ENCODE measurements around the gene MSX2. TPM values are rescaled to one million over a fixed set of nuclear protein-coding genes. Genes with fewer than 3 reads are reported as not detected.

The MSX2 gene
- total RNA-seq, 2 experiments from 2014 or later = not detected

DNA sequence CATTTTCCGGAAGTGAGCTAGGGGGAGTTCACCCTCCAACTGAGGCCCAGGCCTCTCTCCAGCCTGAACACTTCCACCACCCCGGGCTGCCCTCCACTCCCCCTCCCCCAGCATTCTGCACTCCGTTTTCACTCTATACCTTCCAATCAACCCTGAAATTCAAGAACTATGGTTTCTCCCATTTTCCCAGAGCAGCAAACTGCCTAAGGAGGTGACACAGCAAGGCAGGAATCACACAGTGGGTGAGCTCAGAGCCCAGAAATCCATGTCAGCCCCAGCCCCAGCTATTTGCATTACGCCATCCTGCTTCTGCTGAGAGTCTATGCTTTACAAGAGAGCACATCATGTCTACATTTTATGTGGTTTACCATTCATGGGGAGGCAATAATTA is 11.9 kb downstream of the MSX2 start:
- no peaks in the 10 kb centered on the region for H4K20me1 ChIP-seq (ENCODE audit: insufficient read depth, low read length)
- H3K4me2 ChIP-seq (ENCODE audit: low read length) = no peak overlapping the region
- H2AFZ ChIP-seq (ENCODE audit: low read length) = no peak overlapping the region
- no peak for TF ChIP-seq EZH2phosphoT487 (IDR thresholded peaks at IDR 0.05; ENCODE audit: borderline replicate concordance, low read depth, low read length)
- TF ChIP-seq, protein P1, sequence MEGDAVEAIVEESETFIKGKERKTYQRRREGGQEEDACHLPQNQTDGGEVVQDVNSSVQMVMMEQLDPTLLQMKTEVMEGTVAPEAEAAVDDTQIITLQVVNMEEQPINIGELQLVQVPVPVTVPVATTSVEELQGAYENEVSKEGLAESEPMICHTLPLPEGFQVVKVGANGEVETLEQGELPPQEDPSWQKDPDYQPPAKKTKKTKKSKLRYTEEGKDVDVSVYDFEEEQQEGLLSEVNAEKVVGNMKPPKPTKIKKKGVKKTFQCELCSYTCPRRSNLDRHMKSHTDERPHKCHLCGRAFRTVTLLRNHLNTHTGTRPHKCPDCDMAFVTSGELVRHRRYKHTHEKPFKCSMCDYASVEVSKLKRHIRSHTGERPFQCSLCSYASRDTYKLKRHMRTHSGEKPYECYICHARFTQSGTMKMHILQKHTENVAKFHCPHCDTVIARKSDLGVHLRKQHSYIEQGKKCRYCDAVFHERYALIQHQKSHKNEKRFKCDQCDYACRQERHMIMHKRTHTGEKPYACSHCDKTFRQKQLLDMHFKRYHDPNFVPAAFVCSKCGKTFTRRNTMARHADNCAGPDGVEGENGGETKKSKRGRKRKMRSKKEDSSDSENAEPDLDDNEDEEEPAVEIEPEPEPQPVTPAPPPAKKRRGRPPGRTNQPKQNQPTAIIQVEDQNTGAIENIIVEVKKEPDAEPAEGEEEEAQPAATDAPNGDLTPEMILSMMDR (conservative IDR thresholded peaks at IDR 0.05; ENCODE audit: low read length) = no peak
- H3K4me1 ChIP-seq (ENCODE audit: insufficient read depth, low read length, poor library complexity, severe bottlenecking) = no peaks in the 10 kb centered on the region
- H3K36me3 ChIP-seq (ENCODE audit: insufficient read depth, low read length) = no peaks in the 10 kb centered on the region
- no peaks in the 10 kb centered on the region for H3K79me2 ChIP-seq (ENCODE audit: insufficient read depth, low read depth, low read length)
- no TSS peak for BruUV-seq (replicated peaks)
- POLR2A ChIA-PET = no interaction called here
- intact Hi-C loops (cut with micrococcal nuclease; ENCODE audit: unreplicated experiment) = no loop called here
- H3K4me3 ChIP-seq (ENCODE audit: low read depth, low read length, poor library complexity, severe bottlenecking) = no peak overlapping the region
- no peaks in the 10 kb centered on the region for H3K9me3 ChIP-seq (ENCODE audit: low read length)
- no peaks in the 10 kb centered on the region for H3K9me2 ChIP-seq (ENCODE audit: insufficient read depth, low read length)
- CTCF ChIA-PET (ENCODE audit: unreplicated experiment) = no interaction called here
- no peak for DNase-seq (ENCODE audit: low spot score)
- no peak overlapping the region for H3K27ac ChIP-seq (ENCODE audit: low read depth, low read length, poor library complexity, severe bottlenecking)

DNA sequence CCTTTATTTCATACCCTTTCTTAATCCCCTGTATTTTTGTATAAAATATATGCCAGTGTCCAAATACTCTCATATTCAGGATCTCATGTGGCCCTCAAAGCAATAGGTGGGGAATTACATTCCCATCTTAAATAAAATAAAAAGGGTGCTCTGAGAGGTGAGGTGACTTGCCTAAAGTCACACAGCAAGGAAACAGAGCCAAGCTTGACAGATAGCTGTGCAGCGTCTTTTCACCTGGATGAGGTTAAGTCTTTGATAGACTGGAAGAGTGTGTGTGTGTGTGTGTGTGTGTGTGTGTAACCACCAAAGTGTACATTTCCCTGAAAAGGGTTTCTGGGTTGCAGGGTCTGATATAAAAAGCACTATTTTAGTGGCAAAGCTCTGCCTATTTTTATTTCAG is 12.4 kb downstream of the MSX2 start:
- intact Hi-C loops (cut with micrococcal nuclease; ENCODE audit: unreplicated experiment) = no loop called here
- Histone ChIP-seq H3K4me1 (ENCODE audit: insufficient read depth, low read length, poor library complexity, severe bottlenecking) (no peaks in the 10 kb centered on the region), H3K36me3 (ENCODE audit: insufficient read depth, low read length) (no peaks in the 10 kb centered on the region), H2AFZ (ENCODE audit: low read length) (no peak overlapping the region), H3K4me3 (ENCODE audit: low read depth, low read length, poor library complexity, severe bottlenecking) (no peak overlapping the region), H4K20me1 (ENCODE audit: insufficient read depth, low read length) (no peaks in the 10 kb centered on the region), H3K27ac (ENCODE audit: low read depth, low read length, poor library complexity, severe bottlenecking) (no peak overlapping the region), H3K4me2 (ENCODE audit: low read length) (no peak overlapping the region), H3K79me2 (ENCODE audit: insufficient read depth, low read depth, low read length) (no peaks in the 10 kb centered on the region), H3K9me3 (ENCODE audit: low read length) (no peaks in the 10 kb centered on the region), H3K9me2 (ENCODE audit: insufficient read depth, low read length) (no peaks in the 10 kb centered on the region)
- DNase-seq (ENCODE audit: low spot score) = no peak
- TF ChIP-seq, protein P1 (conservative IDR thresholded peaks at IDR 0.05; ENCODE audit: low read length) = no peak
- no peak for TF ChIP-seq EZH2phosphoT487 (IDR thresholded peaks at IDR 0.05; ENCODE audit: borderline replicate concordance, low read depth, low read length)
- POLR2A ChIA-PET = no interaction called here
- BruUV-seq (replicated peaks) = no TSS peak
- CTCF ChIA-PET (ENCODE audit: unreplicated experiment) = no interaction called here

DNA sequence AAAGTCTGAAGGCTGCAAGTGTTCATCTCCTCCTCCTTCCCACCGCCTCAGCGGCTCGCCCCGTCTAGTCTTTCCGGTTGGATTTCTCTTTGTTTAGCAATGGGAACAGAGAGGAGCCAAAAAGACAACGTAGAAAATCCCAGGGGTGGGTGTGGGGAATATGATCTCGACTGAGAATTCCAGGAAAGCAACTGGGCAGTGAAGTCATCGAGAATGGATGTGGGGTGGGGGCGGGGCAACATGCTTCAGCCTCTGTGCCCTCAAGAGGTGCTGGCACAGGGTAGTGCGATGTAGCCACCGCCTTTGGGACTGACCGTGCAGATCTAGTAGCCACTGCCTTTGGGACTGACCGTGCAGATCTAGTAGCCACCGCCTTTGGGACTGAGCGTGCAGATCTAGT is 12.9 kb downstream of the MSX2 start:
- intact Hi-C loops (cut with micrococcal nuclease; ENCODE audit: unreplicated experiment) = no loop called here
- H3K79me2 ChIP-seq (ENCODE audit: insufficient read depth, low read depth, low read length) = no peaks in the 10 kb centered on the region
- BruUV-seq (replicated peaks) = no TSS peak
- no peaks in the 10 kb centered on the region for H3K9me2 ChIP-seq (ENCODE audit: insufficient read depth, low read length)
- no peak overlapping the region for H3K4me2 ChIP-seq (ENCODE audit: low read length)
- POLR2A ChIA-PET = no interaction called here
- no peaks in the 10 kb centered on the region for H3K4me1 ChIP-seq (ENCODE audit: insufficient read depth, low read length, poor library complexity, severe bottlenecking)
- no peaks in the 10 kb centered on the region for H3K36me3 ChIP-seq (ENCODE audit: insufficient read depth, low read length)
- H4K20me1 ChIP-seq (ENCODE audit: insufficient read depth, low read length) = no peaks in the 10 kb centered on the region
- no peaks in the 10 kb centered on the region for H3K9me3 ChIP-seq (ENCODE audit: low read length)
- TF ChIP-seq EZH2phosphoT487 (IDR thresholded peaks at IDR 0.05; ENCODE audit: borderline replicate concordance, low read depth, low read length) = no peak
- TF ChIP-seq, protein P1 (conservative IDR thresholded peaks at IDR 0.05; ENCODE audit: low read length) = no peak
- no peak overlapping the region for H2AFZ ChIP-seq (ENCODE audit: low read length)
- DNase-seq (ENCODE audit: low spot score) = no peak
- no peak overlapping the region for H3K4me3 ChIP-seq (ENCODE audit: low read depth, low read length, poor library complexity, severe bottlenecking)
- CTCF ChIA-PET (ENCODE audit: unreplicated experiment) = no interaction called here
- no peak overlapping the region for H3K27ac ChIP-seq (ENCODE audit: low read depth, low read length, poor library complexity, severe bottlenecking)

All from OCI-LY7 (cell line).